SK-N-SH treated with all-trans-retinoic acid at 6 μM for 48 hours (cell line): ENCODE data around the gene ERC1.

Experiments used
- PATZ1 ChIP-seq: fragments of 250-450 bp; sonication (Bioruptor Pico); IDR thresholded peaks from 2 replicates; pipeline ENCODE4 v1.8.0; 2020; ENCODE audit warnings: mild to moderate bottlenecking, moderate library complexity, borderline replicate concordance
- ZNF70 ChIP-seq: fragments of 450-650 bp; formaldehyde crosslinking; IDR thresholded peaks from 2 replicates; pipeline ENCODE4 v1.5.0; 2020; ENCODE audit warnings: mild to moderate bottlenecking, moderate library complexity
- ZNF8 ChIP-seq: fragments of 450-650 bp; formaldehyde crosslinking; IDR thresholded peaks from 2 replicates; pipeline ENCODE4 v1.5.0; 2020; ENCODE audit warnings: mild to moderate bottlenecking, moderate library complexity

GRCh38 chr12:1497161-1497560 is 506.1 kb downstream of the ERC1 start:
- no peak for TF ChIP-seq ZNF8 (CRISPR knock-in tag)
- TF ChIP-seq ZNF70: no peak
- no peak for TF ChIP-seq PATZ1
